HEK293T (cell line): ENCODE results near the gene OR1S2.

ENCODE experiments used
- BHLHE40 ChIP-seq: fragments of 450-650 bp; IDR thresholded peaks from 2 replicates; pipeline ENCODE4 v1.6.1; 2016; ENCODE audit warnings: mild to moderate bottlenecking, moderate library complexity, borderline replicate concordance
- FOXK2 ChIP-seq: fragments of 450-650 bp; IDR thresholded peaks from 2 replicates; pipeline ENCODE4 v1.6.1; 2016; ENCODE audit warnings: mild to moderate bottlenecking
- FOXM1 ChIP-seq: fragments of 450-650 bp; IDR thresholded peaks from 2 replicates; pipeline ENCODE4 v1.6.1; 2017; ENCODE audit warnings: mild to moderate bottlenecking, borderline replicate concordance

- TF ChIP-seq FOXM1, result no peak
- no peak for TF ChIP-seq BHLHE40
- TF ChIP-seq FOXK2, result no peak
These were observed 12.5 kb upstream of the OR1S2 start for GRCh38 chr11:58216476-58216875.
